ENCODE data around the gene TRAPPC14.

Gene TRAPPC14

DNA sequence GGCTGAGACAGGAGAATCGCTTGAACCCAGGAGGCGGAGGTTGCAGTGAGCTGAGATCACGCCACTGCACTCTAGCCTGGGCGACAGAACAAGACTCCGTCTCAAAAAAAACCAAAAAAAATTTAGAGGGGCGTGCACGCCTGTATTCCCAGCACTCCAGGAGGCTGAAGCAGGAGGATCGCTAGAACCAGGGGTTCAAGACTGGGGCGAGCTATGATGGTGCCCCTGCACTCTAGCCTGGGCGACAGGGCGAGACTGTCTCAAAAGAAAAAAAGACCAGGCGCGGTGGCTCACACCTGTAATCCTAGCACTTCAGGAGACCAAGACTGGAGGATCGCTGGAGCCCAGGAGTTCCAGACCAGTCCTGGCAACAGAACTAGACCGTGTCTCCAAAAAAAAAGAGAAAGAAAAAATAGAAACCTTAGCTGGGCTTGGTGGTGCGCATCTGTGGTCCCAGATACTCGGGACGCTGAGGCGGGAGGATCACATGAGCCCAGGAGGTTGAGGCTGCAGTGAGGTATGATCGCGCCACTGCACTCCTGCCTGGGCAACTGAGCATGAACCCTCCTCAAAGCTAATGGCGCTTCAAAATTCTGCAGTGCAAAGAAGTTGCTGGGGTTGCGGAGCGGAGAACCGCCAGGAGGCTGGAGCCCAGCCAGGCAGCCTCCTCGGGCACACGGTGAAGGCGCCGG, 32.1 kb downstream of the TRAPPC14 start:
- no peak for DNase-seq (ENCODE audit: low read depth in 2 of 2, low spot score in 1 of 2)

GRCh38 chr7:100124301-100125230, 34.0 kb downstream of the TRAPPC14 start:
- DNase-seq (ENCODE audit: low read depth in 2 of 2, low spot score in 1 of 2) = no peak

DNA sequence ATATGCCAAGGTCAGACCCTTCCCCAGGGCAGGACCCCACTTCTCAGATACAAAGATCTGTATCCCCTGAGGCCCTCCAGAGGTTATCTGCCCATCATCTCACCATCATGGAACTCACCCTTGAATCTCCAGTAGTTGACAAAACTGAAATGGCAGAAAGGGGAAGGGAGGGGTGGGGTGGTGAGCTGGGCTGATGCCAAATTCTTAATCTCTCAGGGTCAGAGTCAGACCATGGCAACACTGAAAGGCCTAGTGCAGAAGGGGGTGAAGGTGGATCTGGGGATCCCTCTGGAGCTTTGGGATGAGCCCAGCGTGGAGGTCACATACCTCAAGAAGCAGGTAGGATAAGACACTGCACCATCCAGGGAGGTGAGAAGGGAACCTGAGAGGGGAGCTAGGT, 36.0 kb downstream of the TRAPPC14 start:
- no peak for DNase-seq (ENCODE audit: low read depth in 2 of 2, low spot score in 1 of 2)

DNA sequence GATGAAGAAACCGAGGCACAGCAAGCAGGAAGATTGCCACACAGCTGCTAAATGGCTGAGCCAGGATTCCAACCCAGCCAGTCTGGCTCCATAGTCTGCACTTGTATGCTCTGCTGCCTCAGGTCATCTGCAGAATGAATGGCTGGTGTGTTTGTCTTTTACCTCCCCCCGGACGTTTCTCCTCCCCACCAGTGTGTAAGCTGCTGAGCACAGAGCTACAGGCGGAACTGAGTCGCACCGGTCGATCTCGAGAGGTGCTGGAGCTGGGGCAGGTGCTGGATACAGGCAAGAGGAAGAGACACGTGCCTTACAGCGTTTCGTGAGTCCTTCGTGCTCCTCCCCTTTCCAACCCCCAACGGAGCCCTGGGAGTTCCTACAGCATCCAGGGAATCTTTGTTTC, 36.5 kb downstream of the TRAPPC14 start:
- no peak for DNase-seq (ENCODE audit: low read depth in 2 of 2, low spot score in 1 of 2)

DNA sequence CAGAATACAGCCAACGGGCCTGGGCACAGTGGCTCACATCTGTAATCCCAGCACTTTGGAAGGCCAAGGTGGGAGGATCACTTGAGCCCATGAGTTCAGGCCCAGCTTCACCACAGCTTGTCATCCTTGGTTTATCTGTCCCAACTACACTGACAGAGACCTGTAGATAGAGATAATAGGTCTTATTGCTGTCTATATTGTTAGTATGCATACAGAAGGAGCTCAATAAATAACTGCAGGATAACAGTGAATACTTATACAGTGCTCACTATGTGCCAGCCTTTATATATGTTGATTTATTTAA, 37.8 kb downstream of the TRAPPC14 start:
- no peak for DNase-seq (ENCODE audit: low read depth in 2 of 2, low spot score in 1 of 2)

GRCh38 chr7:100119970-100120732, 38.4 kb downstream of the TRAPPC14 start:
- DNase-seq (ENCODE audit: low read depth in 2 of 2, low spot score in 1 of 2) = no peak

GRCh38 chr7:100119072-100119969, 39.2 kb downstream of the TRAPPC14 start, which contains the start of the genes CNPY4 and TAF6:
Gene CNPY4, plus strand, starts transcription at chr7:100119634. Its CDS starts 111 bp downstream, at chr7:100119745.
Gene TAF6, minus strand, starts transcription at chr7:100119358. Its CDS starts 5,149 bp downstream, at chr7:100114209.
- DNase-seq (ENCODE audit: low read depth in 2 of 2, low spot score in 1 of 2) = peak; percentile 92

DNA sequence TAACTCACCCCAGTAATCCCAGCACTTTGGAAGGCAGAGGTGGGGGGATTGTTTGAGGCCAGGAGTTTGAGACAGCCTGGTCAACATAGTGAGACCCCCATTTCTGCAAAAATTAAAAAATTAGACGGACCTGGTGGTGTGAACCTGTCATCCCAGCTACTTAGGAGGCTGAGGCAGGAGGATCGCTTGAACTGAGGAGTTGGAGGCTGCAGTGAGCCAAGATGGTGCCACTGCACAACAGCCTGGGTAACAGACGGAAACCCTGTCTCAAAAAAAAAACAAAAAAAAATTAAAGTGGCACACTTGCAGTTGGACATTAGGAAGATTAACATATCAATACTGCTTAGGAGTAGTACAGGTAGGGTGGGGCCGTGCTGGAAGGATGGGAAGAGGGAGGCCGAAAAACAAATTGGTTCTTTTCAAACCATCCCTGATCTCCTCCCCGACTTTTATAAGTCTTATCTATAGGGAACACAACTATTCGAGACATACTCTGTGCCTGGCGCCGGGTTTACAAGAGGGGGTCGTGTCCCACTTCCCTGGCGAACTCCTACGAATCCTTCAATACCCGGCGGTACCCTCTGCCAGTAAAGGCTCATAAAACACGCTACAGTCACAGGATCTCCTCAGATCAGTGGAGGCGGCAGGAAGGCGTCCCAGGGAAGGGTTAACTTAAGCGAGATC, 40.0 kb downstream of the TRAPPC14 start:
- DNase-seq (ENCODE audit: low read depth in 2 of 2, low spot score in 1 of 2) = no peak

DNA sequence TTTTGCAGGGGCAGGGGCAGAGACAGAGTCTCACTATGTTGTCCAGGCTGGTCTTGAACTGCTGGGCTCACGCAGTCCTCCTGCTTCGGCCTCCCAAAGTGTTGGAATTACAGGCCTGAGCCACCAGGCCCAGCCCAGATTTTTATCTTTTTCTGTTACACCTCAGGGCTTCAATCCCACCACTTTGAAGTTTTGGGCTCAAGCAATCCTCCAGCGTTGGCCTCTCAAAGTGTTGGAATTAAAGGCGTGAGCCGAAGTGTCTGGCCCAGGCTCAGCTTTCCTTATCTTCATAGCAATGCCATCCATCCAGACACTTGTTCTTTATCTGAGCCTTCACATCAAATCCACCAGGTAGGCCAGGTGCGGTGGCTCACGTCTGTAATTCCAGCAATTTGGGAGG, 43.5 kb downstream of the TRAPPC14 start:
- no peak for DNase-seq (ENCODE audit: low read depth in 2 of 2, low spot score in 1 of 2)

- DNase-seq (ENCODE audit: low read depth in 2 of 2, low spot score in 1 of 2) = no peak
These were observed 46.6 kb downstream of the TRAPPC14 start for GRCh38 chr7:100111914-100112313.

GRCh38 chr7:100111156-100111555, 47.4 kb downstream of the TRAPPC14 start:
- no peak for DNase-seq (ENCODE audit: low read depth in 2 of 2, low spot score in 1 of 2)

DNA sequence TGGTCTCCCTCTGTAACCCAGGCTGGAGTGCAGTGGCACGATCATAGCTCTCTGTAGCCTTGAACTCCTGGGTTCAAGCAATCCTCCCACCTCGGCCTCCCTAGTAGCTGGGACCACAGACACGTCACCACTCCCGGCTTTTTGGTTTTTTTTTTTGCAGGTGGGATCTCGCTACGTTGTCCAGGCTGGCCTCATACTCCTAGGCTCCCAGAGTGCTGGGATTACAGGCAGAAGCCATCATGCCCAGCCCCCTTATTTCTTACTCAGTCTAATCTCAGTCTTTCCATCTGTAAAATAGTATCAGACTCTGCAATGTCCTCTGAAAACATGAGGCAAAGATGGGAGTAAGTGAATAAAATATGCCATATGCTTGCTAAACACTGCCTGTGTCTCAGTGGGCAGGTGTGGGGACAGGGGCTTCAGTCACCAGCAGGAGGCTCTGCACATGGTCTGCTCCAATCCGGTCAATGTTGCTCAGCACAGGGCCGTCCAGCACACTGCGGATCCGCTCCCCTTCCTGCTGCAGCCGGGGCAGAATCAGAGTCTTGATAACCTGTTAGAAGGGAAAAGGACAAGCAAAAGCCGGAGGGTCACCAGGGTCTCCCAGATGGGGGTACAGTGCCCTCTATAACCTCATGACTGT, 48.9 kb downstream of the TRAPPC14 start:
- no peak for DNase-seq (ENCODE audit: low read depth in 2 of 2, low spot score in 1 of 2)

GRCh38 chr7:100107890-100108289, 50.6 kb downstream of the TRAPPC14 start:
- no peak for DNase-seq (ENCODE audit: low read depth in 2 of 2, low spot score in 1 of 2)

- no peak for DNase-seq (ENCODE audit: low read depth in 2 of 2, low spot score in 1 of 2)
These were observed 51.3 kb downstream of the TRAPPC14 start for GRCh38 chr7:100107125-100107737.

DNA sequence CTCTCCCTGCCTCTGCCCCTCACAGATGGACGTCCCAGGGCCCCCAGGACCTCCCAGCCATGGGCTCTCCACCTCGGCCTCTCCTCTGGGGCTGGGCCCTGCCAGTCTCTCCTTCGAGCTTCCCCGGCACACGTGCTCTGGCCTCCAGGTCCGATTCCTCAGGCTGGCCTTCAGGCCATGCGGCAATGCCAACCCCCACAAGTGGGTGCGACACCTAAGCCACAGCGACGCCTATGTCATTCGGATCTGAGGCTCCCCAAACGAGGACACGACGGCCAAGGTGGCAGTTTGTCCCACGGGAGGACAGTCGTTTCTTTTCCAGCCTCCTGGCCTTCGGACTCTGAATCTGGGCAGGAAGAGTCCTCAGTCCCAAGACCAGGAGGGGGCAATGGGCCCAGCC, 51.9 kb downstream of the TRAPPC14 start:
- no peak for DNase-seq (ENCODE audit: low read depth in 2 of 2, low spot score in 1 of 2)

GRCh38 chr7:100105534-100105933, 53.0 kb downstream of the TRAPPC14 start:
- no peak for DNase-seq (ENCODE audit: low read depth in 2 of 2, low spot score in 1 of 2)

Data from stimulated activated CD8-positive, alpha-beta memory T cell treated with anti-CD3 and anti-CD28 coated beads, Interleukin-4, amount 100 ng/mL, for 4 hours (primary cell).